ENCODE measurements around the gene ENKUR.

- no peak for TF ChIP-seq REST (IDR thresholded peaks at IDR 0.05; ENCODE audit: low read depth)
- no peak for TF ChIP-seq TEAD4 (IDR thresholded peaks at IDR 0.05)
- no peak for TF ChIP-seq TAF1 (IDR thresholded peaks at IDR 0.05; ENCODE audit: low read depth)
- TF ChIP-seq CEBPB (IDR thresholded peaks at IDR 0.05): no peak
These were observed 57.1 kb downstream of the ENKUR start for GRCh38 chr10:24958721-24959381.
